Right forelimb (tissue), 1 donor: ENCODE measurements around the gene RASGRF1.
"Not testable (repeated sequence)": the region's sequence is repeated elsewhere in the genome, so short reads cannot be mapped to it uniquely, and the experiment has no call there.

Experiments used
- DNase-seq: peaks from one replicate; pipeline ENCODE4 v3.0.0-alpha.2; 2018

The RASGRF1 gene

GRCh38 chr15:79003301-79003700 lies 87.3 kb downstream of the RASGRF1 start:
- no peak for DNase-seq

GRCh38 chr15:79002581-79002980 lies 88.0 kb downstream of the RASGRF1 start:
- DNase-seq, result no peak

- DNase-seq, result no peak
These were observed 90.9 kb downstream of the RASGRF1 start for GRCh38 chr15:78999636-79000035.

DNA sequence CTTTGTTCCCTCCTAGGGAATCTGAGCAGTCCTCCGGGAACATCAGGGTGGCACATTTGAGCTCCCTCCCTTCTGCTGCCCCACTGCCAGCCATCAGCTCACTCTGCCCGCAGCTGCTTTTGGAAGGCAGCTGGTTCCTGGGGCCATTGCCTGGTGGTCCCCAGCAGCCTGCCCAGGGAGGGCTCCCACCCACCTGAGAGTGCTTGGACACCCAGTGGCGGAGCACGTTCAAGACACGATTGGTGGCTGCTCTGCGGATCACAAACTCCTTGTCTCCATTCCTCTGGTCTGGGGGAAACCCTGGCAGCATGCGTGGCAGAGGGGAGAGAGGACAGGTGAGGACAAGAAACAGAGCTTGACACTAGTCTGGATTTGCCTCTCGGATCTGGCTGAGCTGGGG lies 92.1 kb downstream of the RASGRF1 start:
- DNase-seq, result no peak

- DNase-seq, result no peak
These were observed 92.5 kb downstream of the RASGRF1 start for GRCh38 chr15:78997981-78998499.

DNA sequence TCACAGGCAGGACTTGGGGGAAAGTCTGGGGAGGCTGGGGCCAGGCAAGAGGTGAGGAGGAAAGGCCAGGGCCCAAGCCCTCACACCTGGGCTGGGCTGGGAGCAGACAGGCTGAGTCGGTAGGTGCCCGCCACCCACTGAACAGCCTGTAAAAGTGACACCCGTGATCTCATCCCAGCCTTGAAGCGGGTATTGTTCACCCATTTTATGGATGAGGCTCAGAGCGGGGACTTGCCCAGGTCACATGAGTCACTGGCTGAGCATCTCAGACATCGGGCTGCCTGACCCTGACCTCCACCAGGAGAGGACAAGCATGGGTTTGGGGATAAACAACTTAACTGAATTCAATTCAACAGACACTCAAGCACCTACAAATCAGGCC lies 93.7 kb downstream of the RASGRF1 start:
- no peak for DNase-seq

GRCh38 chr15:78995921-78996893 lies 94.4 kb downstream of the RASGRF1 start:
- DNase-seq, result no peak

- not testable (repeated sequence) for DNase-seq
These were observed 95.4 kb downstream of the RASGRF1 start for GRCh38 chr15:78995161-78995560.

- DNase-seq, result no peak
These were observed 96.5 kb downstream of the RASGRF1 start for GRCh38 chr15:78993931-78994530.

DNA sequence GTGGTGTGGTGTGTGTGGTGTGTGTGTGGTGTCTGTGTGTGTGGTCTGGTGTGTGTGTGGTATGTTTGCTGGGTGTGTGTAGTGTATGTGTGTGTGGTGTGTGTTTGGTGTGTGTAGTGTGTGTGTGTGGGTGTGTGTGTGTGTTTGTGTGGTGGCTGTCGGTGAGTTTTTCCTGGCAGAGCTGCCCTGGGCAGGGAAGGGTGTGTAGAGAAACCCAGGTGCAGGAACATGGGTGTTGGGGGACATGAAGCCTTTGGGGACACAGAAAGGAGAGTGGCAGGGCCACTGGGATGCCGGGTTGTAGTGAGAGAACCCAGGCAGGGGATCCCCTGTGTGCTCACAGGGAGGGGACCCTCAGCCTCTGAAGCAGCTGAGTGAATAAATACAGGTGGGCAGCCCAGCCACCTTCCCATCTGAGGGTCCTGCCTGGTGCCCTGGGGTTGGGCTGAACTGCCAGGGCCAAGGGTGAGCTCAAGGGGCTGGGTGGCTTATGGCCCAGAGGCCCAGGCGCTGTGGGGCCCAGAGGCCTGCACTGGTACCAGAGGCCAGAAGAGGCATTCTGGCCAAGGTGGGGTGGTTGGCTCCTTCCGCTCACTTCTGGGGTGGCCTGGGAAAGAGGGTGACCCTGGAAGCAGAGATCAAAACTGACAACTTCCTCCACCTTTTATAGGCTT lies 97.2 kb downstream of the RASGRF1 start:
- DNase-seq, result no peak

- no peak for DNase-seq
These were observed 97.9 kb downstream of the RASGRF1 start for GRCh38 chr15:78992416-78993256.

- DNase-seq, result no peak
These were observed 98.7 kb downstream of the RASGRF1 start for GRCh38 chr15:78991879-78992278.

GRCh38 chr15:78991476-78991875 lies 99.1 kb downstream of the RASGRF1 start:
- no peak for DNase-seq

DNA sequence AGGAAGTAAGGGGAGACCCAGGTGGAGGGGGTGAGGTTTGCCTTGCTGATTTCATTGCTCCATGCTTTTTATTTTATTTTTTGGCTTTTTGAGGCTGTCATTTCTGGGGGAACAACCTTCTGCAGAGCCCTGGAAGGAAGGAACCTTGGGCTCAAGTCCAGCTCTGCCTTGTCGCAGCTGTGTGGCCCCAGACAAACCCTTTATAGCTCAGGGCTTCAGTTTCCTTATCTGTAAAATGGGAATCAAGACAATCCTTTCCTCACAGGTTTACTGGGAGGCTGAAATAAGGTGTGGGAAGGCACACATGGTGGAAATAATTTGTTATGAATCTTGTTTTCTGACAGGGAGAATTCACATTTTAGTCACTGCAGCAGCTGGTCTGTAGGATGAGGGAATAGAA lies 100.3 kb downstream of the RASGRF1 start:
- DNase-seq, result no peak

- no peak for DNase-seq
These were observed 100.8 kb downstream of the RASGRF1 start for GRCh38 chr15:78989701-78990240.

GRCh38 chr15:78988361-78988911 lies 102.1 kb downstream of the RASGRF1 start:
- DNase-seq, result no peak

- DNase-seq, result no peak
These were observed 102.8 kb downstream of the RASGRF1 start for GRCh38 chr15:78987556-78988360.

- no peak for DNase-seq
These were observed 104.6 kb downstream of the RASGRF1 start for GRCh38 chr15:78985859-78986475.

- DNase-seq, result no peak
These were observed 106.5 kb downstream of the RASGRF1 start for GRCh38 chr15:78984041-78984440.

DNA sequence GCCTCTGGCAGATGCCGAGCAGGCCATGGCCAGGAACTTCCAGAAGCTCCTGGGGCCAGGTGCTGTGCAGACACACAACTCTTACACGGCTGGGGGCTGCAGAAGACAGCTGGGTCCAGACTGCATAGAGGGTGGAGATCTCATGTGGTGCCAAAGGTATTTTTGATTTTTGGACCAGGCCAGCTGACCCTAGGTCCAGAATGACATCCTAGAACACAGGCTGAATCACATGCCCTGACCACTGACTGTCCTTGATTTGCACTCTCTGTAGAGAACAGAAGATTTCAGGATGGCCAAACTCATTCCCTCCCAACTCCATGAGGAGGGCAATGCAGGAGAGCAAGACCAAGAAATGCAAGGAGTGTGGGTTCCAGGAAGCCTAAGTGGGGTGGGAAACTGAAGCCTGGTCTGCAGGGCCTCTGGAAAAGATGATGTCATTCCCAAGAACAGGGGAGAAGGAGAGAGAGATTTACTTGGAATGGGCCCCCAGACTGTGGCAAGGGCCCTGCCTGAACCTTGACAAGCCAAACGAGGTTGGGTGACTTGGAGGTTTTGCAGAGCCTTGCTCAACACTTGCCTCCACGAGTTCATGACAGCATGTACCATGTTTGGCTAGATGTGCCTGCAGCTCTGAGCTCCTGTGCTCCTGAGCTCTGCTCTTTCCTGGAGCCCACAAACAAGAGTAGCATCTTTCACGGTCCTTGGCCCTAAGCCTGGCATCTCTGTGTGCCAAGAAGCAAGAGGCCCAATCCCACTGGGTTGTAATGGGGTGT lies 107.2 kb downstream of the RASGRF1 start:
- DNase-seq, result no peak
